Gastrocnemius medialis (tissue), 4 donors: ENCODE measurements around the gene TANGO2. TPM values are rescaled to one million over a fixed set of nuclear protein-coding genes. Genes with fewer than 3 reads are reported as not detected.

Source experiments
- ATAC-seq, 2 donors: fragments of 150-250 bp; one replicate each; pipeline ENCODE4 v1.9.1; 2016
- DNase-seq, 2 donors: peaks; one replicate each; pipeline ENCODE4 v3.0.0-alpha.2; 2019
- H3K27ac ChIP-seq, 4 donors: fragments of 200-600 bp; sonication (generic); 1 replicate in 1 of 4; 2 replicates in 3 of 4; pipeline ENCODE4 v1.5.1; 2016 to 2018; ENCODE audit warnings: mild to moderate bottlenecking in 2 of 4, moderate library complexity in 1 of 4
- H3K27me3 ChIP-seq, 3 donors: fragments of 200-600 bp; sonication (generic) in 2 of 3; 1 replicate in 1 of 3; 2 replicates in 2 of 3; pipeline versions ENCODE4 v1.5.1 to v1.6.0; 2016 to 2019; ENCODE audit warnings: mild to moderate bottlenecking in 1 of 3, moderate library complexity in 1 of 3
- H3K36me3 ChIP-seq, 2 donors: fragments of 200-600 bp; sonication (generic) in 1 of 2; one replicate each; pipeline ENCODE4 v1.5.1; 2017 to 2018
- H3K4me1 ChIP-seq, 2 donors: fragments of 200-600 bp; sonication (generic) in 1 of 2; one replicate each; pipeline ENCODE4 v1.5.1; 2016 to 2017; ENCODE audit warnings: mild to moderate bottlenecking in 2 of 2
- H3K4me3 ChIP-seq, 4 donors: fragments of 200-600 bp; sonication (generic) in 3 of 4; 1 replicate in 1 of 4; 2 replicates in 3 of 4; pipeline ENCODE4 v1.5.1; 2016 to 2019; ENCODE audit warnings: mild to moderate bottlenecking in 2 of 4
- H3K9me3 ChIP-seq, 3 donors: fragments of 200-600 bp; sonication (generic) in 2 of 3; 1 replicate in 1 of 3; 2 replicates in 2 of 3; pipeline ENCODE4 v1.5.1; 2016 to 2019
- POLR2A ChIP-seq, 2 donors: fragments of 450-650 bp; IDR thresholded peaks; one replicate each; pipeline ENCODE4 v1.6.1; 2017; ENCODE audit warnings: antibody characterized with exemption in 2 of 2, mild to moderate bottlenecking in 2 of 2, moderate library complexity in 2 of 2
- in situ Hi-C, 4 donors: fragments of 200-750 bp; cut with MboI; loops; one replicate each; pipeline versions ENCODE4 v1.15.0 to v1.8.0; 2017; ENCODE audit warnings: low sequenced_read_pairs in 4 of 4
- intact Hi-C: fragments of 100-400 bp; cut with DNase I; formaldehyde crosslinking; loops from one replicate; pipeline ENCODE4 v1.15.1; 2023; ENCODE audit warnings: low total_unique reads
- total RNA-seq, 4 donors: library from RNA; depleted of rRNA; stranded (reverse); fragments of >200 nt; gene quantifications; one replicate each; pipeline versions ENCODE4 v1.1.0 to v1.2.3, GENCODE V29; 2016
- TF ChIP-seq, protein P1 (sequence below), 5 experiments: fragments of 450-650 bp in 3 of 5; fragments of 200-600 bp in 2 of 5; sonication (generic) in 2 of 5; IDR thresholded peaks in 4 of 5; conservative IDR thresholded peaks in 1 of 5; 1 replicate in 4 of 5; 2 replicates in 1 of 5; pipeline ENCODE4 v1.5.1; 2016 to 2019; ENCODE audit warnings: antibody characterized with exemption in 5 of 5, mild to moderate bottlenecking in 3 of 5, moderate library complexity in 3 of 5

Gene TANGO2
- total RNA-seq, 4 donors from 2014 or later = 43.0 to 115 (median 52.5) TPM

- ATAC-seq (no peak), DNase-seq (no peak)
- Histone ChIP-seq H3K4me3 (no peak overlapping the region), H3K9me3 (no peaks in the 10 kb centered on the region), H3K4me1 (peaks cover 5 to 19% of the 10 kb centered on the region in 2 donors), H3K27ac (no peak overlapping the region), H3K27me3 (no peaks in the 10 kb centered on the region), H3K36me3 (no peaks in the 10 kb centered on the region)
- TF ChIP-seq, protein P1, sequence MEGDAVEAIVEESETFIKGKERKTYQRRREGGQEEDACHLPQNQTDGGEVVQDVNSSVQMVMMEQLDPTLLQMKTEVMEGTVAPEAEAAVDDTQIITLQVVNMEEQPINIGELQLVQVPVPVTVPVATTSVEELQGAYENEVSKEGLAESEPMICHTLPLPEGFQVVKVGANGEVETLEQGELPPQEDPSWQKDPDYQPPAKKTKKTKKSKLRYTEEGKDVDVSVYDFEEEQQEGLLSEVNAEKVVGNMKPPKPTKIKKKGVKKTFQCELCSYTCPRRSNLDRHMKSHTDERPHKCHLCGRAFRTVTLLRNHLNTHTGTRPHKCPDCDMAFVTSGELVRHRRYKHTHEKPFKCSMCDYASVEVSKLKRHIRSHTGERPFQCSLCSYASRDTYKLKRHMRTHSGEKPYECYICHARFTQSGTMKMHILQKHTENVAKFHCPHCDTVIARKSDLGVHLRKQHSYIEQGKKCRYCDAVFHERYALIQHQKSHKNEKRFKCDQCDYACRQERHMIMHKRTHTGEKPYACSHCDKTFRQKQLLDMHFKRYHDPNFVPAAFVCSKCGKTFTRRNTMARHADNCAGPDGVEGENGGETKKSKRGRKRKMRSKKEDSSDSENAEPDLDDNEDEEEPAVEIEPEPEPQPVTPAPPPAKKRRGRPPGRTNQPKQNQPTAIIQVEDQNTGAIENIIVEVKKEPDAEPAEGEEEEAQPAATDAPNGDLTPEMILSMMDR (IDR thresholded peaks at IDR 0.05 in 4 of 5, conservative IDR thresholded peaks at IDR 0.05 in 1 of 5) = no peak
- no peak for TF ChIP-seq POLR2A (IDR thresholded peaks at IDR 0.05)
- in situ Hi-C loops = no loop called here
- intact Hi-C loops = no loop called here
Observed at GRCh38 chr22:19993926-19994325, 27.0 kb upstream of the TANGO2 start.

DNA sequence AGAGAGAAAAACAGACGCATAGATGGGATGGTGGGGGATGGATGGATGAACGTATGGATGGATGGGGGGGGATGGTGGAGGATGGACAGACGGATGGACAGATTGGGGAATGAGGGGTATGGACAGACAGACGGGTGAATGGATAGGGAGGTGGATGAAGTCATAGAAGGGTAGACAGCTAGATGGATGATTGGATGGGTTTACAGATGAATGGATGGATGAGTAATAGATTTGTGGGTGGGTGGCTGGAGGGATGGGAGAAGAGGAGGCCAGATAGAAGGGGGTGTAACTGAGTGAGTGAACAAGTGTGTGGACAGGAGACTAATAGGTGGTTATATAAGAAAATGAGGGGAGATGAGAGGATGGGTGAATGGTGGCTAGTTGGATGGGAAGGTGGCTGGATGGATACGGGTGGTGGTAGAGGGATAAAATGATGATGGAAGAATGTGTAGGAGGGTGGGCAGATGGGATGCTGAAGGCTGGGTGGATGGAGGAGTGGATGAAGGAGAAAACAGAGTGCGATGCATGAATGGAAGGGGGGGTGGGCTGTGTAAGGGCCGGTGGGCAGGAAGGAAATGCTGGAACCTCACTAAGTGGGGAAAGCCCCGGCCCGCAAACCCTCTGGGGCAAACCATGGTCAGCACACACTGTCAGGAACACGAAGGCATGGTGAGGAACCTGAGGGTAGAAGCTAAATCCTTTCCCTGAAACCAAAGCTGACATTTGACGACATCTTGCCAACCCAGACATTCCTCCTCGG lies 25.9 kb upstream of the TANGO2 start:
- Histone ChIP-seq H3K4me1 (peaks cover 10 to 28% of the 10 kb centered on the region in 2 donors), H3K4me3 (no peak overlapping the region), H3K27ac (no peak overlapping the region), H3K36me3 (no peaks in the 10 kb centered on the region), H3K9me3 (no peaks in the 10 kb centered on the region), H3K27me3 (no peaks in the 10 kb centered on the region)
- in situ Hi-C loops = no loop called here
- no peak for DNase-seq
- ATAC-seq = no peak
- intact Hi-C loops = no loop called here
- no peak for TF ChIP-seq POLR2A (IDR thresholded peaks at IDR 0.05)
- TF ChIP-seq, protein P1 (IDR thresholded peaks at IDR 0.05 in 4 of 5, conservative IDR thresholded peaks at IDR 0.05 in 1 of 5) = no peak

DNA sequence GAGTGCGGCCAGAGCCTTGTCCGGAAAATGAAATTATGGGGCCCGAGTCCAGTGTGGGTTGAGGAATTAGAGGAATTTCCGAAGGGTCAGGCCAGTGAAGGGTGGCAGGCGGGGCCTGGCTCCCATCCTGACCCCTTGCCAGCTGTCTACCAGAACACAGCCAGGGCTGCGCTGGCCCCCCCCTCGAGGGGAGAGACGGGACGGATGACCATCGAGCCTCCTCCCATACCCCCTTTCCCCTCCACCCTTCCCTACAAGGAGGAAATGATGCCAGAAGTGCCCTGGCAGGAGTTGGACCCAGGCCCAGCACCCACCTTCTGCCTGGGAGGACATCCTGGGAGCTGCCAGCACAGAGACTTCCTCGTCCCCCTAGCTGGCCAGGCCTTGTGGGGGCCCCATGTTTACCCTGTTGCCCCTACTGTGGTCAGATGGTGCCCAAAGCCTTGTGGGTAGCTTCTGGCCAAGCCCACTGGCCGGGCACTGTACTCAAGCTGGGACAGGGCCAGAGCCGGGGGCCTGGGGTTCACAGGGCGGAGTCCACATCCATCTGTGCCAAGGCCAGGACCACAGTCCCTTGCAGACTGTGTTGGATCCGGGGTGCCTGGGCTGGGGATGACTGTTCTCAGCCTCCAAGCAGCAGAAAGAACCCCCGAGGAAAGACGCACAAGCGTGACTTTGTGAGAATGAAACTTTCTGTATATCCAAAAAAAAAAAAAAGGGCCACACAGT lies 25.1 kb upstream of the TANGO2 start:
- Histone ChIP-seq H3K36me3 (no peaks in the 10 kb centered on the region), H3K4me1 (peaks cover 10 to 30% of the 10 kb centered on the region in 2 donors), H3K9me3 (no peaks in the 10 kb centered on the region), H3K4me3 (no peak overlapping the region), H3K27ac (no peak overlapping the region), H3K27me3 (no peaks in the 10 kb centered on the region)
- intact Hi-C loops (no loop called here), in situ Hi-C loops (no loop called here)
- DNase-seq = no peak
- TF ChIP-seq, protein P1 (IDR thresholded peaks at IDR 0.05 in 4 of 5, conservative IDR thresholded peaks at IDR 0.05 in 1 of 5) = no peak
- TF ChIP-seq POLR2A (IDR thresholded peaks at IDR 0.05) = no peak
- peak in 1 of 2 donors; percentile 22 for ATAC-seq

- peaks cover 10 to 26% of the 10 kb centered on the region in 2 donors for H3K4me1 ChIP-seq
Observed at GRCh38 chr22:19996694-19997384, 24.1 kb upstream of the TANGO2 start.

More at GRCh38 chr22:19996694-19997384, 24.1 kb upstream of the TANGO2 start:
- H3K9me3 ChIP-seq = no peaks in the 10 kb centered on the region
- H3K27ac ChIP-seq = no peak overlapping the region
- no peaks in the 10 kb centered on the region for H3K27me3 ChIP-seq
- TF ChIP-seq POLR2A (IDR thresholded peaks at IDR 0.05) = no peak
- TF ChIP-seq, protein P1 (IDR thresholded peaks at IDR 0.05 in 4 of 5, conservative IDR thresholded peaks at IDR 0.05 in 1 of 5) = no peak
- no peak overlapping the region for H3K4me3 ChIP-seq
- intact Hi-C loops = no loop called here
- in situ Hi-C loops = no loop called here
- DNase-seq = no peak
- no peaks in the 10 kb centered on the region for H3K36me3 ChIP-seq
- ATAC-seq = no peak
